Stimulated activated CD8-positive, alpha-beta memory T cell treated with anti-CD3 and anti-CD28 coated beads, Interleukin-4, amount 100 ng/mL, for 48 hours (primary cell): Measurements from ENCODE around the gene GRIN1.
A peak's percentile ranks its signal among the peaks of the same experiment; 100 is the strongest.
"Not testable (repeated sequence)": the region's sequence is repeated elsewhere in the genome, so short reads cannot be mapped to it uniquely, and the experiment has no call there.

Source experiments
- DNase-seq: peaks from one replicate; pipeline ENCODE4 v3.0.0-alpha.2; 2020

Gene GRIN1

DNA sequence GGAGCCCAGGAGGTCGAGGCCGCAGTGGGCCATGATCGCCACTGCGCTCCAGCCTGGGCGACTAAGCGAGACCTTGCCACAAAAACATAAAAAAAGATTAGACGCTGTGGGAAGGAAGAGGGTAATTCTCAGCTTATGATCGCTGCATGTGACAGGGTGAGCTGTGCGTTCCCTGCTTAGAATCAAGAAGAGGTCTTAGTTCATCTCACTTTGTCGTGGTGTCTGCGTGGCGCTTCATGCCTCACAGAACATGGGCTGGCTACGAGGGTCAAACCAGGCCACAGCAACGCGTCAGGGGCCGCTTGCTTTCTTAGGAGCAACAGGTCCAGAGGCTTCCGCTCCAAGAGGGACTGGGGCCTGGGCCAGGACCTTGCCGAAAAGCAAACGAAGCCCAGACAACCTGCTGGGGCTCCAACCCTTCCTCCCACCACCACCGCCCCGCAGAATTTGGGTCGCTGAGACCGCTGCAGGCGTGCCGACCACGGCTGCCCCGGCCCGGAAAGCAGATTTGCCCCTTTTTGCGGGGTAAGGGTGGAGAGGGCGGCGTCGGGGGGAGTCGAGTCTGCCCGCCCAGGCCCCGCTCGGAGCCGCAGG is 10.0 kb upstream of the GRIN1 start:
- peak; percentile 47 for DNase-seq

DNA sequence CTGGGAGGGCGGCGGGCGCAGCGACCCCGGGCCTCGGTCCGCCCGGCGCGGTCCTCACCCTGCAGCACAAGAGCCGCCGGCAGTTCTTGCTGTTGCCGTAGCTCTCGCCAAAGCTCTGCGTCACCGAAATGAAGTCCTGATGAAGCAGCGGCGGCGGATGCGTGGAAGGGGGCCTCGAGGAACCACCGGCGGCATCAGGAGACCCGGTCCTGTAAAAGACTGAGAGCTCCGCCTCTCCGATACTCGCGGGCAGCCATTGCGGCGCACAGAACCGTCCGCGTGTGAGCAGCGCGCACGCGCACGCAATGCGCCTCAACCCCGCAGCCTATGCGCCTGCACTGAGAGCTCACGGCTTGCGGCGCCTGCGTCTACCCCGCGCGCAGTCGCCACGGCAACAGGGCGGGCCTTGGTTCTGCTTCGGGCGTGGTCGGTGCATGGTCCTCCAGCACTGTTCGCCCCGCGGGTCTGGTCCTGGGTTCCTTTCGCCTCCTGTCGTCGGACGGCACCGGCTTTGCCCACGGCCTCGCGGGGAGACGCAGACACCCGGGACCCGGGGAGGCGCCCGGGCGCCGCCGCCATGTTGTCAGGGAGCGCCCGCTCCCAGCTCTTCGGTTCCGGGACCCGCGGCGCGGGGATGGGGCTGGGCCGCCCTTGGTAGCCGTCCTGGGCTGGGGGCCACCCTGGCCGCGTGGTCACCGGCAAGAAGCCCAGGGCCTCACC is 9.3 kb upstream of the GRIN1 start:
- DNase-seq, result peak; percentile 91

DNA sequence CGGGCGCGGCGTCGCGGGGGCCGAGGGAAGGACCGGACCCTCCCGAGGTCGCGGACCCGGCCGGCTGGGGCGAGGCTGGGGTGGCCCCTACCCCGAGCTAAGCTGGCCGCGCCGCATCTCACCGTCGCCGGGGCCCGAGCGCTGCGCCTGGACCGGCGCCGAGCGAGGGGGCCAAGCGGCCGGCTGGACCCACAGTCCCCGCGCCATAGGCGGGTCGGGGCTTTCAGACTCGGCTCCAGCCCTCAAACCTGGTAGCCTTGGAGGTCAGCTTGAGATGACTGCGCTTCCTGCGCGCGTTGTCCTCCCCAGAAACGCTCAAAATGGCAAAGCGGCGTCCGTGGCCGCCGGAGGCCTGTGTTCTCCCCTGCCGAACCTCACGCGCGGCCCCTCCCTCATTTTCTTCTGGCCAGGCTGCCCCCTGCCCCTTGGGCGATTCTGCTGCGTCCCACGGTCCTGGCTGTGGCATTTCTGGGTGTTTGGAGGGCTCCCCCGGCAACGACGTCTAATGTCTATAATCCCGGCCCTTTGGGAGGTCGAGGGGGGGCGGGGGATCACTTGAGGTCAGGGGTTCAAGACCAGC is 8.7 kb upstream of the GRIN1 start:
- no peak for DNase-seq

DNA sequence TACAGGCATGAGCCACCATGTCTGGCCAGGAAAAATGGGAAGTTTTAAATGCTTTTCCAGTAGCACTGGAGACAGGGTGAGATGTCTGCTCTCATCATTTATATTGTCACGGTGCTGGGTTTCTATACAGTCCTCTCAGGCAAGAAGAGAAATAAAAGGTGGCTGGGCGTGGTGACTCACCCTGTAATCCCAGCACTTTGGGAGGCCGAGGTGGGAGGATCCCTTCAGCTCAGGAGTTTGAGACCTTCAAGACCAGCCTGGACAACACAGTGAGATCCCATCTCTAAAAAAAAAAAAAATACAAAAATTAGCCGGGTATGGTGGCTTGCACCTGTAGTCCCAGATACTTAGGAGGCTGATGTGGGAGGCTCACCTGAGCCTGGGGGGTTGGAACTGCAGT is 4.8 kb upstream of the GRIN1 start:
- no peak for DNase-seq

DNA sequence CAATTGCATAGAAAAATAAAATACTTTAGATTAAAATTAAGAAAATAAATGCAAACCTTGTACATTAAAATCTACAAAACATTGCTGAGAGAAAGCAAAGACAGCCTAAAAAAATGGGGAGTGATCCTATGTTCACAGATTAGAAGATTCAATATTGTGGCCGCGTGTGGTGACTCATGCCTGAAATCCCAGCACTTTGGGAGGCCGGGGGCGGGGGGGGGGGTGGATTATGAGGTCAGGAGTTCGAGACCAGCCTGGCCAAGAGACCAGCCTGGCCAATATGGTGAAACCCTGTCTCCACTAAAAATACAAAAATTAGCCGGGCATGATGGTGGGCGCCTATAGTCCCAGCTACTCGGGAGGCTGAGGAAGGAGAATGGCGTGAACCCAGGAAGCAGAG is 3.8 kb upstream of the GRIN1 start:
- DNase-seq, result not testable (repeated sequence)

DNA sequence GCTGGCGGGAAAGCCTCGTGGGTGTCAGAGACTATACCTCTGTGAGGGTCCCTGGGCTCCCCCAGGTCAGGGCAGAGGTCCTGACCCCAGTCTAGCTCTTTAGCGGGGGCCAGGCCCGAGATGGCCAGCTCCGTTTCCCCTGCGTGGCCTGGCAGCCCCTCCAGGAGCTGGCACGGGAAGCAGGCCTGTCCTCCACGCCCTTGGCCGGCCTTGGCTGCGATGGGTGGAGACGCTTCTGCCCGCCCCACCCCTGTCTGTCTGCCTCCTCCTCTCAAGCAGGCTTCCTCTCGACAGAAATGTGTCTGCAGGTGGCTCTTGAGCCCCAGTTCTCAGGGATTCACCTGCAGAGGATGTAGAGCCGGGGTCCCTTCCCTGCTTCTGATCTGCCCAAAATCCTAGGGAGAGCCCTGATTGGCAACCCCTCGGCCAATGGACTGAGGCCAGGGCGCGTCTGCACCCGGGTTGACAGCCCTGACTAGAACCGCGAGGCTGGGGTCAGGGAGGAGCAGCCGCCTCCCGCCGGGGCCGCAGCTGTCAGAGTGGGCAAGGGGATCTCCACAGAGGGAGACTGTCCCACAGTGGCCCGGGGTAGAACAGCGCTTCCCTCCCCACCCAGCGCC is 2.6 kb upstream of the GRIN1 start:
- DNase-seq, result no peak

DNA sequence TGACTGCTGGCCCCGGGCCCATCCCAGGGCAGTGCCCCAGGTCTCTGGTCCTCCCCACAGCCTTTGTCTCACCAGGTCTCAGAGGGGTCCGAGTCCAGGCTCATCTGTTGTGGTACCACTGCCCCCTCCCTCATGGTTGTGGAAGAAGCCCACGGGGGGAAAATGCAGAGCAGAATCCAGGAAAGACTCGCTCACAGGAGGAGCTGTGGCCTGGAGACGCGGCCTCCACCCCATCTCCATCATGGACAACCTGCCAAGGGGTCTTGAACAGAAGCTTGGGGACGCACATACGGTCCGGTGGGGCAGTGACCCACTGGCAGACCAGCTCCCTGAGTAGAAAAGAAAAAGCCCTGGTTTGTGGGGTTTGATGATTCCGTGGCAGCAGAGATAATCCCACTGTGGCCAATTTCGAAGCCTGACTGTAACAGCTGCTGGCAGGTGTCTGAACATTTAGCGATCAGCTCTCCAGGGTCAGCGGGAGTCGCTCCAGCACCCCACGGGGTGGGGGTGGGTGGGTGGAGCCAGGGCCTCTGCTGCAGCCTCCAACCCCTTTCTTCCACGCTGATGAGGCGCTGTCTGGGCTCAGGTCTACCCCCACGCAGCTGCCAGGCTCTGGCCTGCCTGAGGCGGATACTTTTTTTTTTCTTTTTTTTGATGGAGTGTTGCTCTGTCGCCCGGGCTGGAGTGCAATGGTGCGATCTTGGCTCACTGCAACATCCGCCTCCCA is 1.9 kb upstream of the GRIN1 start:
- DNase-seq, result no peak

DNA sequence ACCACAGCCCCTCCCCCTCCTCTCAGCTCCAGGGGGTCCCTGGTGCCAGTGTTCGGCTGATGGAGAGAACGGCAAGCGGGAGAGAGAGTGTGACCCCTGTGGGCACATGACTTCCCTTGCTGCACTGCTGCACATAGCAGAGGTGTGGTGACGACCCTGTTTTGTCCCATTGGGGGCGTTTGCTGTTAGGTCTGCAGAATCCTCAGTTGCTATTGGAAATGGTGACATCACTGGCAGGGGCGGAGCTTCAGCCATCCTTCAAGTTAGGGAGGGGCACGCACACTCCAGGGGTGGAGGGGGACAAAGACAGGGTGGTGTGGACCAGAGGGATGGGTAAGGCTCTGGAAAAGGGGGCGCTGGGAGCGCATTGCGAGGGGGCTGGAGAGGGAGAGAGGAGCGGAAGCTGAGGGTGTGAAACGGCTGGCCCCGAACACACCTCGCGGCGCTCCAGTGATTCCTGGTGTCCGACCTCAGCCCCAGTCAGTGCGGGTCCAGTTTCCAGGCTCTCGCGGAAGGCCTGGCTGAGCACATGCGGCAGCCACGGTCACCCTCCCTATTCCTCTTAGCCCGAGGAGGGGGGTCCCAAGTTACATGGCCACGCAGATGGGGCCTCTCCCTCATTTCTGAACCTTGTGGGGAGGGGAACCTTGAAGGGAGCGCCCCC is 764 bp upstream of the GRIN1 start:
- peak; percentile 54 for DNase-seq

DNA sequence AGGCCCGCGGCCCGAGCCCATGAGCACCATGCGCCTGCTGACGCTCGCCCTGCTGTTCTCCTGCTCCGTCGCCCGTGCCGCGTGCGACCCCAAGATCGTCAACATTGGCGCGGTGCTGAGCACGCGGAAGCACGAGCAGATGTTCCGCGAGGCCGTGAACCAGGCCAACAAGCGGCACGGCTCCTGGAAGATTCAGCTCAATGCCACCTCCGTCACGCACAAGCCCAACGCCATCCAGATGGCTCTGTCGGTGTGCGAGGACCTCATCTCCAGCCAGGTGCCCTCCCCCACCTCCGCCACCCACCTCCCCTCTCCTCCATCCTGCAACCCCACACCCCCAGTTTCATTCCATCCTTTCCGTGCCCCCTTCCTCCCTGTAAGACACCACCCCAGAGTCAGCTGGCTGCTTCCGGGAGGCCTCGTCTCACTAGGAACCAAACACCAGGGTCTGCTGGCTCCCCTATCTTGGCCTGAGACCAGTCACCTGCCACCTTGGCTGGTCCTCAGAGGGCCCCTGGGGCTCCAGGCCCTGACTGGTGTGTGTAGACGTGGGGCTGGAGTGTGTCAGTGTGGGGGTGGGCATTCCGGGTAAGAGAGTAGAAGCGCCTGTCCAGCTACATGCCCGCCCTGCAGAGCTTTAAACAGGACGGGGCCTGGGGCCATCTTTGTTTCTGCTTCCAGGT is 655 bp downstream of the GRIN1 start:
- no peak for DNase-seq

DNA sequence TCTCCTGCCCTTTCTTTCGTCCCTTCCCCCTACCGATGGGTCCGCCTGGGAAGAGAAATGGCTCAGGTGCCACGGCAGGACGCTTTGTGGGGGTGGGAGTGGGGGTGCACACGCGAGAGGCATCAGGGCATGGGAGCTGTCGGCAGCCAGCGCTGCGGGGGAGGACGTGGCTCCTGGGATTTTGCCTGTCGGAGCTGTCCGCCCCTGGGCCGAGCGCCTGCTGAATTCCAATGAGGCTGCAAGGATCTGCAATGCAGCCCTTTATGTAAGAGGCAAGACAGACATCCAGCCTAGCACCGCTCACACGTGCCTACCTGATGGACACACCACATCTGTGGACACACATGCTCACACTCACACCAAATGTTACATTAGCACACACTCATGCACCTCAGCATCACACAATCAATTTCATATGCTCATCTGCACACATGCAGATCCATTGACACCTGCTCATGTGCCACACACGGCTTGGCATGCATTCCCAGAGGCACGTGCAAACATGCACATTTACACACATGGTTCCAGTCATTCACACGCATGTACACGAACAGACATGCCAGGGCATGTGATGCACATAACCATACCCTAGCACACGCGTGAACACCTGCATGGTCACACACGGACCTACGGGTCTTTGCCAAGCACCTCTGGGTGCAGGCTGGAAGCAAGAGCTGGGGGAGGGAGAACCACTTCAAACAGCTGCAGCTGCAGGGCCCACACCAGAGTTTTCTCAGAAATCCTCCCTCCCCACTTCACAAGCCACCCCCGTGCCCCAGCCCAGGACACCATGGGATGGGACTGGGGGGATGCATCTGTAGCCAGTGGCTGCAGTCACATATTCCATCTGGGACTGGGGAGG is 1.4 kb downstream of the GRIN1 start:
- no peak for DNase-seq

DNA sequence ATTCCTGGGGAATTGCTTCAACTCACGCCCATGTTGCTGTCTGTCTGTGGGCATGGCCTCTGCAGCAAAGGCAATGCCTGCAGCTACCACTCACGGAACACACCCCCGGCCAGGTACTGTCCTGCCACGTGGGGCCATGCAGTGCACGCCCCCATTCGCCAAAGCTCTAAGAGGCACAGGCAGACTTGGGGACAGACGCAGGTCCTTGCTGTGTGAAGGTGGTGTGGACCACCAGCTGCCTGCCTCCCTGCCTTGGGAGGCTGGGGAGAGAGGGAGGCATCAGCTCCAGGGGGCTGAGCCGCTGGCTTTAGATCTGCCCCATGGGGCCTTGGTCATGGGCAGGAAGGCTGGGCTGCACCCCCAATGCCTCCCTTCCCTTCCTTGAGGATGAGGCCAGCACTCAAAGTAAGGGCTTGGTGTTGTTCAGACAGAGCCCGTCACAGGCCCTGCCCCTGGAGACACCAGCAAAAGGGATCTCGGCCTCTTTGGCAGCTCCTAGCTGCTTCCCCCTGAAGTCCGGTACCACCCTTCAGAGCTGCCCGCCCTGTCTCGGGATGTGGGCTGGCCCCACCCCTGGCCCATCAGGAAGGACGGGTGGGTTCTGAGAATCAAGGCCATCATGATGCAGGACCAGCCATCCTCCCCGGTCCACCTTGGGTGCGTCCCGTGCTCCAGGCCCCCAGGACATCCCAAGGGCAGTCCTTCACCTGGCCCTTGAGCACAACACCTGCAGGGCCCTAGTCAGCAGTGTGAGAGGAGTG is 2.3 kb downstream of the GRIN1 start:
- no peak for DNase-seq

DNA sequence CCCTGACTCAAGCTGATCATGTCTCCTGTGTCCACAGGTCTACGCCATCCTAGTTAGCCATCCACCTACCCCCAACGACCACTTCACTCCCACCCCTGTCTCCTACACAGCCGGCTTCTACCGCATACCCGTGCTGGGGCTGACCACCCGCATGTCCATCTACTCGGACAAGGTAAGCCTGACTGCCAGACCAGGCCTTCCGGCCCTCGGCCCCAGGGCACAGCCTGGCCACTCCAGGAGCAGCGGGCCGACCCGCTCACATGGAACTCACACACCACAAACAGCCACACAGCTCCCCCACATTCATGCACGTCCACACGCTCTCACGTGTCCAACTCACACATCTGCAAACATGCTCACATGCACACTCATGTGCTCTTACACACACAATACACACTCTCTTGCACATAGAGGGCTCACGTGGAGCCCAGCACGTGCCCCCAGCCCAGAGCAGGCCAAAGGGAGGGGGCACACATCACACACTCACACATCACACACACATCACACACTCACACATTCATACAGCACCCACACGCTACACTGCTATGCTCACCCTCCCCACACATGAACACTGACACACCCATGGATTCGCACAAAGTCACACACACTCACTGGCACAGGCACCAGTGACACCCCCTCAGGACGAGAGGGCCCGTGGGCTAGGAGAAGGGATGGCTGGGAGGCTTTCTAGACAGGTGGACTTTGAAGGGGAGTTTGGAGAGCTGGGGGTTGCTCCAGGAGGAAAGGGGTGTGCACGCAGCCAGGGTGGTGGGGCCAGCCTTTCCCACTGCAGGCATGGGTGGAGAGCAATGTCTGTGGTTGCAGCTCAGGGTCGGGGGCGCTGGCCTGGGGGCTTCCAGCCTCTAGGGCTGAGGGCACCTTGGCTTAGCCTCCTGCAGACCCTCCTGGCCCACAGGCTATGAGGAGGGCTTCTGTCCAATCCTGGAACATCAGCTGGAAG is 3.3 kb downstream of the GRIN1 start:
- DNase-seq, result no peak

DNA sequence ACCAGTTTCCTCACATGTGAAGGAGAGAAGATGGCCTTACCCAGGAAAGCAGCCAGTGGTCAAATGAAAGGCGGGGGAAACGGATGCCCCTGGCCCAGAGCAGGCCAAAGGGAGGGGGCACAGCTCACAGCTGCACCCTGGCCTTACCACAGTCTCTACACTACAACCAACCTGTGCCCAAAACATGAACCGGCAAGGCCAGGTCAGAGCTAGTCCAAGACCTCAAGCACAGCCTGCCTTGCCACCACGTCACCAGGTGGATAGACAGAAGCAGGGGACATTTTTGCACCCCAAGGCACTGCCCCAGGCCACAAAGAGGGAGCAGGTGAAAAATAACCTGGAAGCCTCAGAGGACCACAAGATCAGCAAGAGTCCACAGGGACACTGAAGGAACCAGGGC is 4.5 kb downstream of the GRIN1 start:
- no peak for DNase-seq

DNA sequence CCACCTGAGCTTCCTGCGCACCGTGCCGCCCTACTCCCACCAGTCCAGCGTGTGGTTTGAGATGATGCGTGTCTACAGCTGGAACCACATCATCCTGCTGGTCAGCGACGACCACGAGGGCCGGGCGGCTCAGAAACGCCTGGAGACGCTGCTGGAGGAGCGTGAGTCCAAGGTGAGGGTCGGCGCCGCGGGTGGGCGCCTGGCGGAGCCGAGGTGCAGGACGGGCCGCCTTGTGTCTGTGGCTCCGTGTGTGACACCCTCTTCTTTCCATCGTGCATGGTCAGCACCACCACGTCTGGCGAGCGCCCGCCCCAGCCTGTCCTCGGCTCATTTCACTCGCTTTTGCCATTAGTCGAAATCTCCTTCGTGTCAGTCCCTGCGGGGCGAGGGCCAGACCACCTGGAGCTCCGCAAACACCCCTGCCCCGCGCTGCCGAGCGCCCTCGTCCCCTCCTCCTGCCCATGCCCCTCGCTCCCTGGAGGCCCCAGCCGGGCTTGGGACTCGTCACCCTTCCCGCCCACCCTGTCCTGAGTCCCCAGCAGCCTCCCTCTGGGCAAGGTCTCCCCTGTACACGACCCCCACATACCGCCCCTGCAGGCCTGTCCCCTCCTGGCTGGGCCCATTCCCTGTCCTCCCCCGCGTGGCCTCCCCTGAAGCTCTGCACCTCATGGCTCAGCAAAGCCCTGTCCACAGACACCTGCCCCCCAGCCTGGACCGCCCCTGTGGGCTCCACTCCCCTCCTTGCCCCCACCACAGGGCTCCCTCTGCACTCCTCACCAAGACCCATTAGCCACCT is 7.0 kb downstream of the GRIN1 start:
- no peak for DNase-seq

DNA sequence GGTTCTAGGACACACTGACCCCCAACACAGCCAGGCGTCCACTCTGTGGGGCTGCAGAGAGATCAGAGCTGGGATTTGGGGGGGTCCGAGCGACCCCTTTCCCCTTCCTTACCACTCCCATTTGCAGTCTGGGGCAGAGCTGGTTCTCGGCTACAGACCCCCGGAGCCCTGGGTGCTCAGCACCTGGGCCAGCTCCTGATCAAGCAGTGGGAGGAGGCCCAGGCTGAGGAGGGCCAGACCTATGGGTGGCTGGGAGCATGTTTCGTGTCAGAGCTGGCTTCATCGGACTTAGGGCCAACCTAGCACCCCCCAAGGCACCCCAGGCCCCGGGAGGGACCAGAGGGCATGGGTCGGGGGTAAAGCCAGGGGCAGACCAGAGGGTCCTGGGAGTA is 7.6 kb downstream of the GRIN1 start:
- no peak for DNase-seq

DNA sequence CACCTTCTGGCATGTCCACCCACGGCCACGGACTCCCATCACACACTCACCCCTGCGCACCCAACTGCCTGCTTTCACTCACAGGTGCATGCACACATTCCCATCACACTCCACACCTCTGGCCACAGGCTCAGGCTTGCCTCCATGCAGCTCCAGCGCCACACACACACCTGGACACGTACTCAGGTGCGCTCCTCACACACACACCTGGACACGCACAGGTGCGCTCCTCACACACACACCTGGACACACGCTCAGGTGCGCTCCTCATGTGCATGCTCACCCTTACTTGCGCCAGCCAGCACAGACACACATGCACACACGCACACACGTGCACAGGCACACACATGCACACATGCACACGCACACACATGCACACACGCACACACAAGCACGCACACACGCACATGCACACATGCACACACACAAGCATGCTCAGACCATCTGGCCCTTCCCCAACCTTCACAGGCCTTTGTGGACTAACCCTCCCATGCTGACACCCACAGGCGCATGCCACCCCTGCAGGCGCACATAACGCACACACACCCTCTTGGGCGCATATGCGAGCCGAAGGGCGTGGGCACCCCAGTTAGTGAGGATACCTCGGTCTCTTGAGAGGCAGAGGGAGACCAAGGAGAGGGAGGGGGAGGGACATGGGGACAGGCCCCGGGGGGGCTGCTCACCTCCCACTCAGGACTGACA is 8.3 kb downstream of the GRIN1 start:
- DNase-seq, result no peak

DNA sequence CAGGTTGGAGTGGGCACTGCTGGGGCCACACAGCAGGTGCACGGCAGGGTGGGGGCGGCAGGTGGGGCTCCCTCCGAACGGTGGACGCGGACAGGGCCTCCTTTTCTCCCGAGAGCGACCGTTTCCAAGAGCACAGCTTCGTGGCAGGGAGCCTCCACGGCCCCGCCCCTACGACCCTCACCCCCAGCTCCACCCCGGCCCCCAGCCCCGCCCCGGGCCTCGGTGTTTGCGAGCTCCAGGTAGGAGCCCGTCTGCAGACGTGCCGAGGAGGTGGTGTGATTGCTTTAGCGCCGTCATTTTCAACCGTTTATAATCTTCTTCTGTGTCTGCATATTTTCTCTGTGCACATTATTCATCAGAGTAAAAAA is 8.8 kb downstream of the GRIN1 start:
- no peak for DNase-seq

DNA sequence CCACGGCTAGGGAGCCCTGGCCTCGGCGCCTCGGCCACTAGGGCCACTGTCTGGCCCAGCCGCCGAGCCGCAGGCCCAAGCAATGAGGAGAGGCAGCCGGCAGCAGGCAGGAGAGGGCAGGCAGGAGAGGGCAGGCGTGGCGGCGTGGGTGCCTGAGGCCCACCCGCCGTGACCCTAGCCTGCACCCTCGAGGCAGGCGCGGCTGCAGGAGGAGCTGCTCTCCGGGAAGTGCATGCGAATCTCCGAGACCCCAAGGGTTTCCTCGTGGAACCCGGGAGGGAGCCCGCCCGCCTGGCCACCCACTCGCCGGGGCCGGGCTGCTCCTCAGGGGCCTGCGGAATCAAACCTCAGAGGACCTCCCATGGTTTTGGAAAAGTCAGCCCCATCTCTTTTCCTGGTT is 9.3 kb downstream of the GRIN1 start:
- DNase-seq, result no peak
